Measurements from ENCODE around the gene PKD2.

GRCh38 chr4:87965501-87965975 lies 41.9 kb upstream of the PKD2 start:
- TF ChIP-seq POLR2A (IDR thresholded peaks at IDR 0.05) (no peak), CTCF (IDR thresholded peaks at IDR 0.05 in 4 of 5, conservative IDR thresholded peaks at IDR 0.05 in 1 of 5) (no peak)

Measured in gastrocnemius medialis (tissue), 4 donors.